GM12878 (cell line): ENCODE measurements around the gene CARD14. TPM values are rescaled to one million over a fixed set of nuclear protein-coding genes. Genes with fewer than 3 reads are reported as not detected.

Source experiments
- BCL11A ChIP-seq: IDR thresholded peaks from 2 replicates; pipeline ENCODE4 v1.6.1; 2011; ENCODE audit warnings: low read depth, low read length
- BMI1 ChIP-seq: fragments of 450-650 bp; IDR thresholded peaks from 2 replicates; pipeline ENCODE4 v1.6.1; 2016; ENCODE audit warnings: mild to moderate bottlenecking, moderate library complexity, borderline replicate concordance
- ETV6 ChIP-seq, 2 experiments: fragments of 450-650 bp in 1 of 2; IDR thresholded peaks in 1 of 2; conservative IDR thresholded peaks in 1 of 2; 2 replicates each; pipeline ENCODE4 v1.6.1; 2014; ENCODE audit warnings: antibody characterized with exemption in 1 of 2, borderline replicate concordance in 1 of 2, low read depth in 1 of 2, mild to moderate bottlenecking in 1 of 2, moderate library complexity in 1 of 2
- JUNB ChIP-seq: IDR thresholded peaks from 2 replicates; pipeline ENCODE4 v1.6.1; 2016; ENCODE audit warnings: antibody characterized with exemption, mild to moderate bottlenecking
- KLF5 ChIP-seq: fragments of 450-650 bp; IDR thresholded peaks from 2 replicates; pipeline ENCODE4 v1.6.1; 2014; ENCODE audit warnings: mild to moderate bottlenecking; ENCODE audit not compliant: partially characterized antibody
- MYB ChIP-seq: fragments of 150-350 bp; IDR thresholded peaks from 2 replicates; pipeline ENCODE4 v1.6.1; 2014; ENCODE audit warnings: mild to moderate bottlenecking, low read depth, low read length, borderline replicate concordance
- NBN ChIP-seq: fragments of 450-650 bp; IDR thresholded peaks from 2 replicates; pipeline ENCODE4 v1.6.1; 2016
- NR2C2 ChIP-seq: IDR thresholded peaks from 2 replicates; pipeline ENCODE4 v1.6.1; 2011; ENCODE audit warnings: borderline replicate concordance, low read depth; ENCODE audit not compliant: control insufficient read depth, insufficient read length
- RCOR1 ChIP-seq: conservative IDR thresholded peaks from 2 replicates; pipeline ENCODE4 v1.6.1; 2012; ENCODE audit warnings: low read depth, low read length, improper control_type of control experiment
- RUNX3 ChIP-seq: IDR thresholded peaks from 2 replicates; pipeline ENCODE4 v1.6.1; 2012; ENCODE audit warnings: low read length, inconsistent platforms
- SMAD1 ChIP-seq: fragments of 450-650 bp; IDR thresholded peaks from 2 replicates; pipeline ENCODE4 v1.6.1; 2018; ENCODE audit warnings: mild to moderate bottlenecking, low read depth; ENCODE audit not compliant: partially characterized antibody
- SREBF1 ChIP-seq: IDR thresholded peaks from 2 replicates; pipeline ENCODE4 v1.6.1; 2012; ENCODE audit warnings: mild to moderate bottlenecking, low read length
- TCF12 ChIP-seq: IDR thresholded peaks from 2 replicates; pipeline ENCODE4 v1.6.1; 2011; ENCODE audit warnings: low read depth, mild to moderate bottlenecking, low read length
- ZNF24 ChIP-seq: fragments of 450-650 bp; IDR thresholded peaks from 2 replicates; pipeline ENCODE4 v1.6.1; 2017; ENCODE audit warnings: antibody characterized with exemption, mild to moderate bottlenecking
- polyA plus RNA-seq, 11 experiments: library from polyadenylated mRNA; depleted of rRNA in 4 of 11; unstranded in 6 of 11; stranded (reverse) in 5 of 11; fragments of >200 nt; fragmentation: Nextera tagmentation in 4 of 11; fragmentation: Illumina TruSeq in 1 of 11; extraction: Ambion mirVana in 4 of 11; extraction: Trizol in 1 of 11; gene quantifications; 1 replicate in 1 of 11; 2 replicates in 10 of 11; pipeline versions ENCODE4 v1.2.1 to v1.2.3, GENCODE V29; 2011 to 2016; ENCODE audit warnings: inconsistent platforms in 2 of 11, missing spikeins in 2 of 11, low read depth in 1 of 11
- total RNA-seq, 4 experiments: library from RNA; depleted of rRNA in 3 of 4; stranded (reverse); fragments of >200 nt in 3 of 4; fragmentation: Illumina TruSeq in 1 of 4; extraction: Trizol in 1 of 4; gene quantifications; 2 replicates each; pipeline versions ENCODE4 v1.2.1 to v1.2.3, GENCODE V29; 2013 to 2021
- TF ChIP-seq, protein P1 (sequence below): IDR thresholded peaks from 2 replicates; pipeline ENCODE4 v1.6.1; 2012; ENCODE audit warnings: low read depth, low read length, improper control_type of control experiment
- TF ChIP-seq, protein P2 (sequence below): IDR thresholded peaks from 2 replicates; pipeline ENCODE4 v1.6.1; 2011; ENCODE audit warnings: borderline replicate concordance, low read depth, mild to moderate bottlenecking, moderate library complexity, low read length; ENCODE audit not compliant: insufficient read depth, poor library complexity, severe bottlenecking
- TF ChIP-seq, protein P3 (sequence below): fragments of 450-650 bp; IDR thresholded peaks from 2 replicates; pipeline ENCODE4 v1.6.1; 2017; ENCODE audit warnings: mild to moderate bottlenecking, moderate library complexity
- TF ChIP-seq, protein P4 (sequence below): IDR thresholded peaks from 2 replicates; pipeline ENCODE4 v1.6.1; 2012; ENCODE audit warnings: low read depth, low read length, improper control_type of control experiment
- TF ChIP-seq, protein P5 (sequence below): fragments of 450-650 bp; IDR thresholded peaks from 2 replicates; pipeline ENCODE4 v1.6.1; 2016; ENCODE audit warnings: mild to moderate bottlenecking

Gene CARD14
- total and polyA plus RNA-seq, 10 of the 15 experiments (the other 5 are each of a cell fraction or from before 2014, with no cell fraction given), result 0.08 to 0.15 TPM; not detected in 8

DNA sequence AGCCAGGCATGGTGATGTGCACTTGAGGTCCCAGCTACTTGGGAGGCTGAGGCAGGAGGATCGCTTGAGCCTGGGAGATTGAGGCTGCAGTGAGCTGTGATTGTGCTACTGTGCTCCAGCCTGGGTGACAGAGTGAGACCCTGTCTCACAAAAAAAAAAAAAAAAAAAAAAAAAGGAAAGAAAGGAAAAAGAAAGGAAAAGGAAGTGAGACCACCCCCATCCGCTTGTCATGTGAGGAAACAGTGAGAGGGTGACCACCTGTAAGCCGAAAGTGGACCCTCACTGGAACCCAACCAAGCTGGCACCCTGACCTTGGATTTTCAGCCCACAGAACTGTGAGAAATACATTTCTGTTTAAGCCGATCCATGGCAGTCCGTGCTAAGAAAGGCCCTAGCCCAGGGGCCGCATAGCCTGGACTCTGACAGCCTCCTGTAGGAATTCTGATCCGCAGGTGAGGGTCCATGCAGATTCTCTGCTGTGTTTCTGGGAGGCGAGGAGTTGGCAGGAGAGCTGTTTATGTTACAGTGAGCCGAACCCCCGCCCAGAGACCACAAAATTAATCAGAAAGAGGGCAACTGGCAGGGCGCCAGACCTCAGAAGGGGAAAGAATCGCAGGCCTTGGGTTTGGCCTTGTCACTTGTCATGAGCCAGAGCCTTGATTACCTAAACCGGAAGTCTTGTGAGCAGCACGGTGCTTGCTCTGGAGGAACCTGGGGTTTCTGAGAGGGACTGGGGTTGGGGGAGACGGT, 49.4 kb downstream of the CARD14 start (continued):
- TF ChIP-seq, protein P1, sequence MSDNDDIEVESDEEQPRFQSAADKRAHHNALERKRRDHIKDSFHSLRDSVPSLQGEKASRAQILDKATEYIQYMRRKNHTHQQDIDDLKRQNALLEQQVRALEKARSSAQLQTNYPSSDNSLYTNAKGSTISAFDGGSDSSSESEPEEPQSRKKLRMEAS, result 0 out of 2 replicates have a peak, but pooled peaks have one; percentile 48
- no peak for TF ChIP-seq SREBF1
- TF ChIP-seq ZNF24, result no peak
- no peak for TF ChIP-seq NR2C2
- TF ChIP-seq TCF12, result no peak
- TF ChIP-seq, protein P2, sequence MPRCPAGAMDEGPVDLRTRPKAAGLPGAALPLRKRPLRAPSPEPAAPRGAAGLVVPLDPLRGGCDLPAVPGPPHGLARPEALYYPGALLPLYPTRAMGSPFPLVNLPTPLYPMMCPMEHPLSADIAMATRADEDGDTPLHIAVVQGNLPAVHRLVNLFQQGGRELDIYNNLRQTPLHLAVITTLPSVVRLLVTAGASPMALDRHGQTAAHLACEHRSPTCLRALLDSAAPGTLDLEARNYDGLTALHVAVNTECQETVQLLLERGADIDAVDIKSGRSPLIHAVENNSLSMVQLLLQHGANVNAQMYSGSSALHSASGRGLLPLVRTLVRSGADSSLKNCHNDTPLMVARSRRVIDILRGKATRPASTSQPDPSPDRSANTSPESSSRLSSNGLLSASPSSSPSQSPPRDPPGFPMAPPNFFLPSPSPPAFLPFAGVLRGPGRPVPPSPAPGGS, result peak; percentile 10
- TF ChIP-seq ETV6 (conservative IDR thresholded peaks at IDR 0.05 in 1 of 2, IDR thresholded peaks at IDR 0.05 in 1 of 2; ENCODE audit: borderline replicate concordance in 1 of 2, low read depth in 1 of 2), result peak in 1 of 2 experiments; percentile 24; a peak in 1 of 4 replicates
- TF ChIP-seq NBN, result peak; percentile 69; the same call in 1 of the 2 replicates
- TF ChIP-seq RUNX3, result peak; percentile 96
- TF ChIP-seq, protein P3, sequence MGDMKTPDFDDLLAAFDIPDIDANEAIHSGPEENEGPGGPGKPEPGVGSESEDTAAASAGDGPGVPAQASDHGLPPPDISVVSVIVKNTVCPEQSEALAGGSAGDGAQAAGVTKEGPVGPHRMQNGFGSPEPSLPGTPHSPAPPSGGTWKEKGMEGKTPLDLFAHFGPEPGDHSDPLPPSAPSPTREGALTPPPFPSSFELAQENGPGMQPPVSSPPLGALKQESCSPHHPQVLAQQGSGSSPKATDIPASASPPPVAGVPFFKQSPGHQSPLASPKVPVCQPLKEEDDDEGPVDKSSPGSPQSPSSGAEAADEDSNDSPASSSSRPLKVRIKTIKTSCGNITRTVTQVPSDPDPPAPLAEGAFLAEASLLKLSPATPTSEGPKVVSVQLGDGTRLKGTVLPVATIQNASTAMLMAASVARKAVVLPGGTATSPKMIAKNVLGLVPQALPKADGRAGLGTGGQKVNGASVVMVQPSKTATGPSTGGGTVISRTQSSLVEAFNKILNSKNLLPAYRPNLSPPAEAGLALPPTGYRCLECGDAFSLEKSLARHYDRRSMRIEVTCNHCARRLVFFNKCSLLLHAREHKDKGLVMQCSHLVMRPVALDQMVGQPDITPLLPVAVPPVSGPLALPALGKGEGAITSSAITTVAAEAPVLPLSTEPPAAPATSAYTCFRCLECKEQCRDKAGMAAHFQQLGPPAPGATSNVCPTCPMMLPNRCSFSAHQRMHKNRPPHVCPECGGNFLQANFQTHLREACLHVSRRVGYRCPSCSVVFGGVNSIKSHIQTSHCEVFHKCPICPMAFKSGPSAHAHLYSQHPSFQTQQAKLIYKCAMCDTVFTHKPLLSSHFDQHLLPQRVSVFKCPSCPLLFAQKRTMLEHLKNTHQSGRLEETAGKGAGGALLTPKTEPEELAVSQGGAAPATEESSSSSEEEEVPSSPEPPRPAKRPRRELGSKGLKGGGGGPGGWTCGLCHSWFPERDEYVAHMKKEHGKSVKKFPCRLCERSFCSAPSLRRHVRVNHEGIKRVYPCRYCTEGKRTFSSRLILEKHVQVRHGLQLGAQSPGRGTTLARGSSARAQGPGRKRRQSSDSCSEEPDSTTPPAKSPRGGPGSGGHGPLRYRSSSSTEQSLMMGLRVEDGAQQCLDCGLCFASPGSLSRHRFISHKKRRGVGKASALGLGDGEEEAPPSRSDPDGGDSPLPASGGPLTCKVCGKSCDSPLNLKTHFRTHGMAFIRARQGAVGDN, result peak; percentile 83
- no peak for TF ChIP-seq RCOR1
- 0 out of 2 replicates have a peak, but pooled peaks have one; percentile 18 for TF ChIP-seq JUNB
- TF ChIP-seq SMAD1, result peak; percentile 99
- TF ChIP-seq, protein P4, sequence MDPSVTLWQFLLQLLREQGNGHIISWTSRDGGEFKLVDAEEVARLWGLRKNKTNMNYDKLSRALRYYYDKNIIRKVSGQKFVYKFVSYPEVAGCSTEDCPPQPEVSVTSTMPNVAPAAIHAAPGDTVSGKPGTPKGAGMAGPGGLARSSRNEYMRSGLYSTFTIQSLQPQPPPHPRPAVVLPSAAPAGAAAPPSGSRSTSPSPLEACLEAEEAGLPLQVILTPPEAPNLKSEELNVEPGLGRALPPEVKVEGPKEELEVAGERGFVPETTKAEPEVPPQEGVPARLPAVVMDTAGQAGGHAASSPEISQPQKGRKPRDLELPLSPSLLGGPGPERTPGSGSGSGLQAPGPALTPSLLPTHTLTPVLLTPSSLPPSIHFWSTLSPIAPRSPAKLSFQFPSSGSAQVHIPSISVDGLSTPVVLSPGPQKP, result peak; percentile 54; the same call in 1 of the 2 replicates
- 0 out of 2 replicates have a peak, but pooled peaks have one; percentile 35 for TF ChIP-seq BCL11A
- TF ChIP-seq BMI1, result no peak
- TF ChIP-seq KLF5, result no peak
- TF ChIP-seq MYB, result no peak
- TF ChIP-seq, protein P5, sequence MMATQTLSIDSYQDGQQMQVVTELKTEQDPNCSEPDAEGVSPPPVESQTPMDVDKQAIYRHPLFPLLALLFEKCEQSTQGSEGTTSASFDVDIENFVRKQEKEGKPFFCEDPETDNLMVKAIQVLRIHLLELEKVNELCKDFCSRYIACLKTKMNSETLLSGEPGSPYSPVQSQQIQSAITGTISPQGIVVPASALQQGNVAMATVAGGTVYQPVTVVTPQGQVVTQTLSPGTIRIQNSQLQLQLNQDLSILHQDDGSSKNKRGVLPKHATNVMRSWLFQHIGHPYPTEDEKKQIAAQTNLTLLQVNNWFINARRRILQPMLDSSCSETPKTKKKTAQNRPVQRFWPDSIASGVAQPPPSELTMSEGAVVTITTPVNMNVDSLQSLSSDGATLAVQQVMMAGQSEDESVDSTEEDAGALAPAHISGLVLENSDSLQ, result peak; percentile 71
